ENCODE data around the gene PODXL. TPM values are rescaled to one million over a fixed set of nuclear protein-coding genes. Genes with fewer than 3 reads are reported as not detected.

The PODXL gene
- polyA plus RNA-seq, 5 donors: 39.6 to 62.2 (median 52.0) TPM

Other genes with a start within 250 kb of the PODXL start
- 10 to 100 TPM; 17.8 to 49.3 (median 43.6) TPM for gene MKLN1, start 228.8 kb downstream of the PODXL start, polyA plus RNA-seq (ENCODE audit: insufficient read depth in 1 of 5, insufficient read length in 5 of 5, low replicate concordance in 1 of 5)

Measured in right lung (tissue), 5 donors.